Endothelial cell of umbilical vein (primary cell): ENCODE measurements around the gene GRIA4. TPM values are rescaled to one million over a fixed set of nuclear protein-coding genes. Genes with fewer than 3 reads are reported as not detected.

ENCODE experiments used
- BruUV-seq: library from RNA; stranded (reverse); fragments of 400-500 nt; replicated peaks from 2 replicates; lab custom pipeline; 2021; lab: Mats Ljungman, UMichigan
- CTCF ChIA-PET: fragments of 300-600, 350-600 bp; sonication (Branson Sonifier 250); formaldehyde crosslinking; loops from one replicate; lab custom pipeline; 2021; ENCODE audit warnings: antibody characterized with exemption, inconsistent platforms; lab: Charles Lee
- POLR2A ChIA-PET: fragments of 300-600, 350-600 bp; sonication (Branson Sonifier 250); formaldehyde crosslinking; loops from one replicate; lab custom pipeline; 2021; ENCODE audit warnings: antibody characterized with exemption, inconsistent platforms; lab: Charles Lee
- DNase-seq: peaks from one replicate; pipeline ENCODE4 v3.0.0-alpha.2; 2011; ENCODE audit warnings: low read depth, low spot score
- FAIRE-seq: peaks from 2 replicates; lab custom pipeline; 2011; peaks lifted over from hg19 to GRCh38; lab: Jason Lieb, UNC
- H2AFZ ChIP-seq: 2 replicates; pipeline ENCODE4 v1.6.0; 2012; ENCODE audit warnings: low read depth, low read length, control low read depth, inconsistent platforms
- H3K27ac ChIP-seq: 2 replicates; pipeline ENCODE4 v1.5.1; 2011; ENCODE audit warnings: low read depth, mild to moderate bottlenecking, control low read depth, low read length, moderate library complexity; ENCODE audit not compliant: insufficient read depth
- H3K27me3 ChIP-seq, 2 experiments: 2 replicates each; pipeline versions ENCODE4 v1.6.0 to v1.6.1; 2011; ENCODE audit warnings: low read length in 2 of 2, mixed read lengths in 1 of 2; ENCODE audit not compliant: control insufficient read depth in 2 of 2, insufficient read depth in 2 of 2
- H3K36me3 ChIP-seq, 2 experiments: 2 replicates in 1 of 2; 3 replicates in 1 of 2; pipeline ENCODE4 v1.5.1; 2011; ENCODE audit warnings: low read length in 2 of 2, mild to moderate bottlenecking in 1 of 2, moderate library complexity in 1 of 2; ENCODE audit not compliant: control insufficient read depth in 2 of 2, insufficient read depth in 2 of 2; ENCODE audit errors: extremely low read depth in 1 of 2
- H3K4me1 ChIP-seq: 3 replicates; pipeline ENCODE4 v1.5.1; 2011; ENCODE audit warnings: mild to moderate bottlenecking, low read length; ENCODE audit not compliant: control insufficient read depth, insufficient read depth; ENCODE audit errors: extremely low read depth
- H3K4me2 ChIP-seq: 2 replicates; pipeline ENCODE4 v1.6.1; 2011; ENCODE audit warnings: low read length, control low read depth, mixed read lengths; ENCODE audit not compliant: insufficient read depth
- H3K4me3 ChIP-seq, 3 experiments: fragments of 200-600 bp in 1 of 3; sonication (generic), shearing (Covaris generic) in 1 of 3; replicated peaks in 1 of 3; 2 replicates each; pipeline ENCODE4 v1.5.1; 2011 to 2016; ENCODE audit warnings: control low read depth in 3 of 3, low read length in 3 of 3, mild to moderate bottlenecking in 2 of 3, inconsistent platforms in 1 of 3, low read depth in 1 of 3, moderate library complexity in 1 of 3; ENCODE audit not compliant: insufficient read depth in 1 of 3
- H3K79me2 ChIP-seq: 2 replicates; pipeline ENCODE4 v1.6.0; 2012; ENCODE audit warnings: low read length, inconsistent platforms; ENCODE audit not compliant: control insufficient read depth, insufficient read depth
- H3K9ac ChIP-seq: replicated peaks from 2 replicates; pipeline ENCODE3; 2011; ENCODE audit warnings: low read length, control low read depth; ENCODE audit not compliant: insufficient read depth; ENCODE audit errors: extremely low read depth
- H3K9me1 ChIP-seq: replicated peaks from 3 replicates; pipeline ENCODE4 v1.6.0; 2011; ENCODE audit warnings: mild to moderate bottlenecking, low read length; ENCODE audit not compliant: control insufficient read depth, insufficient read depth; ENCODE audit errors: extremely low read depth
- H3K9me3 ChIP-seq: replicated peaks from 2 replicates; pipeline ENCODE4 v1.5.1; 2012; ENCODE audit warnings: low read length, inconsistent platforms; ENCODE audit not compliant: control insufficient read depth, insufficient read depth
- H4K20me1 ChIP-seq: replicated peaks from 2 replicates; pipeline ENCODE3; 2011; ENCODE audit warnings: mild to moderate bottlenecking, low read length; ENCODE audit not compliant: control insufficient read depth, insufficient read depth; ENCODE audit errors: extremely low read depth
- CTCF ChIP-seq, 2 donors: IDR thresholded peaks; 1 replicate in 1 of 2; 2 replicates in 1 of 2; pipeline ENCODE4 v1.5.1; 2011; ENCODE audit warnings: low read length in 2 of 2, mild to moderate bottlenecking in 2 of 2, moderate library complexity in 2 of 2, control low read depth in 1 of 2, inconsistent platforms in 1 of 2, low read depth in 1 of 2; ENCODE audit not compliant: insufficient read depth in 1 of 2; ENCODE audit errors: extremely low read depth in 1 of 2
- EZH2 ChIP-seq: IDR thresholded peaks from 2 replicates; pipeline ENCODE4 v1.6.1; 2012; ENCODE audit warnings: borderline replicate concordance, low read depth, mild to moderate bottlenecking, moderate library complexity, low read length, inconsistent platforms; ENCODE audit not compliant: severe bottlenecking
- FOS ChIP-seq: IDR thresholded peaks from 2 replicates; pipeline ENCODE4 v1.6.1; 2011; ENCODE audit warnings: mild to moderate bottlenecking, low read length, moderate library complexity, borderline replicate concordance; ENCODE audit not compliant: insufficient read depth
- GATA2 ChIP-seq: IDR thresholded peaks from 2 replicates; pipeline ENCODE4 v1.7.0; 2011; ENCODE audit warnings: low read depth, mild to moderate bottlenecking, moderate library complexity, mixed read lengths, low read length; ENCODE audit not compliant: insufficient read length, insufficient read depth
- JUN ChIP-seq: IDR thresholded peaks from 2 replicates; pipeline ENCODE4 v1.6.1; 2011; ENCODE audit warnings: borderline replicate concordance, low read depth; ENCODE audit not compliant: insufficient read length, insufficient read depth
- MYC ChIP-seq: IDR thresholded peaks from one replicate; pipeline ENCODE4 v1.6.1; 2011; ENCODE audit warnings: mild to moderate bottlenecking, low read depth, low read length
- POLR2A ChIP-seq: IDR thresholded peaks from 2 replicates; pipeline ENCODE4 v1.6.1; 2012; ENCODE audit warnings: low read depth, mild to moderate bottlenecking, control low read depth, low read length
- POLR2AphosphoS5 ChIP-seq: IDR thresholded peaks from 2 replicates; pipeline ENCODE4 v1.6.1; 2012; ENCODE audit warnings: low read depth, mild to moderate bottlenecking, control low read depth, low read length, moderate library complexity; ENCODE audit not compliant: insufficient read depth
- dilution Hi-C: fragments of 300-500 bp; cut with MboI; formaldehyde crosslinking; loops from one replicate; pipeline ENCODE4 v1.15.0; 2019; ENCODE audit warnings: low sequenced_read_pairs; ENCODE audit not compliant: extremely low pct_ligation_motif_present
- intact Hi-C: fragments of 100-400 bp; cut with micrococcal nuclease; formaldehyde crosslinking; loops from one replicate; pipeline ENCODE4 v1.10.0; 2022
- polyA plus RNA-seq, 4 experiments: library from polyadenylated mRNA; depleted of rRNA in 3 of 4; stranded (reverse) in 3 of 4; unstranded in 1 of 4; fragments of >200 nt; gene quantifications; 2 replicates each; pipeline versions ENCODE4 v1.2.1 to v1.2.3, GENCODE V29; 2011 to 2012; ENCODE audit warnings: missing spikeins in 1 of 4
- total RNA-seq: library from RNA; stranded (reverse); gene quantifications from 2 replicates; pipeline ENCODE4 v1.2.3, GENCODE V29; 2021
- TF ChIP-seq, protein P1 (sequence below): IDR thresholded peaks from 2 replicates; pipeline ENCODE4 v1.6.1; 2011; ENCODE audit not compliant: insufficient read depth, insufficient read length

GRIA4 gene
- total and polyA plus RNA-seq, 2 donors (not counting 3 experiments of a cell fraction or from before 2014, with no cell fraction given): not detected

- Histone ChIP-seq H3K79me2 (no peaks in the 10 kb centered on the region), H3K36me3 (no peaks in the 10 kb centered on the region), H2AFZ (no peak overlapping the region), H3K4me1 (no peaks in the 10 kb centered on the region), H3K4me3 (no peak overlapping the region), H4K20me1 (no peaks in the 10 kb centered on the region), H3K27ac (no peak overlapping the region), H3K27me3 (no peaks in the 10 kb centered on the region), H3K9me3 (no peaks in the 10 kb centered on the region), H3K9ac (no peak overlapping the region), H3K9me1 (no peaks in the 10 kb centered on the region), H3K4me2 (no peak overlapping the region)
- POLR2A ChIA-PET: no interaction called here
- intact Hi-C loops: loop anchor here (10.0 kb wide), 1 partner anchor 375 kb away; no protein-coding TSS in a partner anchor
- TF ChIP-seq EZH2: no peak
- TF ChIP-seq GATA2: no peak
- TF ChIP-seq FOS: no peak
- no peak for TF ChIP-seq CTCF (IDR thresholded peaks at IDR 0.05; ENCODE audit: extremely low read depth in 1 of 2, insufficient read depth in 1 of 2, low read depth in 1 of 2, low read length in 2 of 2)
- TF ChIP-seq POLR2A: no peak
- no peak for TF ChIP-seq MYC
- no peak for TF ChIP-seq JUN
- no peak for TF ChIP-seq POLR2AphosphoS5
- TF ChIP-seq, protein P1, sequence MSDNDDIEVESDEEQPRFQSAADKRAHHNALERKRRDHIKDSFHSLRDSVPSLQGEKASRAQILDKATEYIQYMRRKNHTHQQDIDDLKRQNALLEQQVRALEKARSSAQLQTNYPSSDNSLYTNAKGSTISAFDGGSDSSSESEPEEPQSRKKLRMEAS: no peak
- CTCF ChIA-PET: interaction anchor here (0.8 kb wide), 1 partner anchor 12 kb away, joined by 3 read pairs; no protein-coding TSS in a partner anchor
- dilution Hi-C loops: no loop called here
- DNase-seq (no peak), FAIRE-seq (no peak)
- no TSS peak for BruUV-seq
Observed at GRCh38 chr11:105619556-105619955, 9.7 kb downstream of the GRIA4 start.
